HG02870 (cell line): Measurements from ENCODE around the gene PHOSPHO1.
"Not testable (repeated sequence)": the region's sequence is repeated elsewhere in the genome, so short reads cannot be mapped to it uniquely, and the experiment has no call there.

Source experiments
- ATAC-seq: cut with Tn5 transposase; IDR thresholded peaks from one replicate; pipeline ENCODE4 v1.9.1; 2021; ENCODE audit warnings: mild to moderate bottlenecking, moderate library complexity; ENCODE audit not compliant: unreplicated experiment

PHOSPHO1 gene

GRCh38 chr17:49230636-49231562, at the start of gene PHOSPHO1:
Gene PHOSPHO1 (minus strand): TSS chr17:49230787. CDS start chr17:49226691, 4,096 bp downstream.
- ATAC-seq = peak; percentile 90

GRCh38 chr17:49280061-49280460, 49.5 kb upstream of the PHOSPHO1 start:
- no peak for ATAC-seq

- ATAC-seq = not testable (repeated sequence)
These were observed 48.9 kb upstream of the PHOSPHO1 start for GRCh38 chr17:49279263-49280015.

GRCh38 chr17:49278076-49278475, 47.5 kb upstream of the PHOSPHO1 start:
- no peak for ATAC-seq

GRCh38 chr17:49277638-49278037, 47.1 kb upstream of the PHOSPHO1 start:
- ATAC-seq = no peak

GRCh38 chr17:49275981-49276380, 45.4 kb upstream of the PHOSPHO1 start:
- not testable (repeated sequence) for ATAC-seq

GRCh38 chr17:49269356-49269755, 38.8 kb upstream of the PHOSPHO1 start:
- ATAC-seq = no peak

GRCh38 chr17:49267912-49268311, 37.3 kb upstream of the PHOSPHO1 start:
- no peak for ATAC-seq

- ATAC-seq = no peak
These were observed 35.6 kb upstream of the PHOSPHO1 start for GRCh38 chr17:49266233-49266632.

GRCh38 chr17:49261540-49261939, 31.0 kb upstream of the PHOSPHO1 start:
- ATAC-seq = not testable (repeated sequence)

GRCh38 chr17:49260817-49261291, 30.3 kb upstream of the PHOSPHO1 start:
- no peak for ATAC-seq

GRCh38 chr17:49260011-49260816, 29.6 kb upstream of the PHOSPHO1 start:
- ATAC-seq = no peak

GRCh38 chr17:49259663-49260010, 29.1 kb upstream of the PHOSPHO1 start:
- no peak for ATAC-seq

GRCh38 chr17:49258394-49258793, 27.8 kb upstream of the PHOSPHO1 start:
- ATAC-seq = no peak

GRCh38 chr17:49255125-49255524, 24.5 kb upstream of the PHOSPHO1 start:
- no peak for ATAC-seq

- no peak for ATAC-seq
These were observed 23.5 kb upstream of the PHOSPHO1 start for GRCh38 chr17:49254066-49254465.

GRCh38 chr17:49252148-49252695, 21.6 kb upstream of the PHOSPHO1 start:
- no peak for ATAC-seq

GRCh38 chr17:49249890-49250522, 19.4 kb upstream of the PHOSPHO1 start:
- no peak for ATAC-seq

GRCh38 chr17:49249292-49249794, 18.8 kb upstream of the PHOSPHO1 start:
- ATAC-seq = no peak

GRCh38 chr17:49247944-49248343, 17.4 kb upstream of the PHOSPHO1 start:
- no peak for ATAC-seq
